NCI-H748 (cell line): Measurements from ENCODE around the gene EDC4.

ENCODE experiments used
- DNase-seq: peaks from one replicate; lab custom pipeline; 2025; ENCODE audit not compliant: unreplicated experiment; lab: John Stamatoyannopoulos, UW

The EDC4 gene

GRCh38 chr16:67873435-67874370 is 851 bp downstream of the EDC4 start:
- DNase-seq, result peak; percentile 3

GRCh38 chr16:67874372-67874771 is 1.5 kb downstream of the EDC4 start:
- DNase-seq, result no peak

- DNase-seq, result no peak
These were observed 4.2 kb downstream of the EDC4 start for GRCh38 chr16:67877064-67877463.

GRCh38 chr16:67878232-67878631 is 5.4 kb downstream of the EDC4 start:
- DNase-seq, result no peak

GRCh38 chr16:67878846-67879245 is 6.0 kb downstream of the EDC4 start:
- DNase-seq, result no peak

GRCh38 chr16:67879462-67879861 is 6.6 kb downstream of the EDC4 start:
- DNase-seq, result no peak

GRCh38 chr16:67879936-67880335 is 7.1 kb downstream of the EDC4 start:
- no peak for DNase-seq

- DNase-seq, result no peak
These were observed 7.7 kb downstream of the EDC4 start for GRCh38 chr16:67880584-67880983.

- DNase-seq, result no peak
These were observed 8.8 kb downstream of the EDC4 start for GRCh38 chr16:67881621-67882161.

GRCh38 chr16:67882374-67883145 is 9.7 kb downstream of the EDC4 start:
- no peak for DNase-seq

GRCh38 chr16:67883146-67883871 is 10.5 kb downstream of the EDC4 start:
- no peak for DNase-seq

- peak; percentile 36 for DNase-seq
These were observed 11.0 kb downstream of the EDC4 start for GRCh38 chr16:67883872-67884261.

GRCh38 chr16:67884684-67885083 is 11.8 kb downstream of the EDC4 start, which contains the start of gene NRN1L:
Gene NRN1L (plus strand): TSS chr16:67884885. CDS start chr16:67884904, 19 bp downstream.
- DNase-seq, result no peak

- DNase-seq, result no peak
These were observed 12.7 kb downstream of the EDC4 start for GRCh38 chr16:67885545-67885944.

GRCh38 chr16:67885976-67886375 is 13.1 kb downstream of the EDC4 start:
- no peak for DNase-seq

- DNase-seq, result no peak
These were observed 13.5 kb downstream of the EDC4 start for GRCh38 chr16:67886387-67886786.

- no peak for DNase-seq
These were observed 15.5 kb downstream of the EDC4 start for GRCh38 chr16:67888331-67888730.

- DNase-seq, result no peak
These were observed 19.5 kb downstream of the EDC4 start for GRCh38 chr16:67892375-67892774.

GRCh38 chr16:67892899-67893742 is 20.3 kb downstream of the EDC4 start, which contains the start of gene PSKH1:
Gene PSKH1 (plus strand): TSS chr16:67893254. CDS start chr16:67908750, 15,496 bp downstream.
- DNase-seq, result peak; percentile 92
